ENCODE data around the gene P4HA2.

DNA sequence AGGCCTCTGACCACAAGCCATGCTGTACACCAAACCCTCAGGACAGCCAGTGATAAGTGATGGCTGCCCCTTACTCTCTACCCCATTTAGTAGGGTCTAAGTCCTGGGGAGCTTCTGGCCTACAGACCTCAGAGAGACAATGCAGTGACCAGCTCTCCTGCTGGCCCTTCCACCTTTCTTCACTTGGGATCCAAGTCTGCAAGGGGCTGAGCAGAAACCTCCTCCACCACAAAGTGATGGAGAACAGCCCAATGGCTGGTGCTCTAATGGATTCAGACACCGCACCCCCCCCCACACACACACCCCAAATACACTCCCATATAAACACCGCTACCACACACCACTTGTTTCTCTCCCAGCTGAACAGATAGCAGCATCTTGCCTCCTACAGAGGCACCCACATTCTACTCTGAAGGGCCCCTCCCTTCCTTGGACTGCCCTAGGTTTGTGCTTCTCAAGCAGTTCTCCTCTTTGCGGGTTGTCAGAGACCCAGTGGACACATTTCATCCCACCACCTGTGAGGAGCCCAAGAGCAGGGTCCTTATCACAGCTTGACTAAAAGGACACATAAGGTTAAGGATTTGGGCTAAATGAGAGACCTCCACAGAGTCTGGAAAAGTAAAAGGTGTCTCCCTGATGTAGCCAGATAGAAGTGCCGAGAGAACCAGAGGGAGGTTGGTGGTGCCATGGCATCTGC lies 28.6 kb upstream of the P4HA2 start:
- TF ChIP-seq, protein P1, sequence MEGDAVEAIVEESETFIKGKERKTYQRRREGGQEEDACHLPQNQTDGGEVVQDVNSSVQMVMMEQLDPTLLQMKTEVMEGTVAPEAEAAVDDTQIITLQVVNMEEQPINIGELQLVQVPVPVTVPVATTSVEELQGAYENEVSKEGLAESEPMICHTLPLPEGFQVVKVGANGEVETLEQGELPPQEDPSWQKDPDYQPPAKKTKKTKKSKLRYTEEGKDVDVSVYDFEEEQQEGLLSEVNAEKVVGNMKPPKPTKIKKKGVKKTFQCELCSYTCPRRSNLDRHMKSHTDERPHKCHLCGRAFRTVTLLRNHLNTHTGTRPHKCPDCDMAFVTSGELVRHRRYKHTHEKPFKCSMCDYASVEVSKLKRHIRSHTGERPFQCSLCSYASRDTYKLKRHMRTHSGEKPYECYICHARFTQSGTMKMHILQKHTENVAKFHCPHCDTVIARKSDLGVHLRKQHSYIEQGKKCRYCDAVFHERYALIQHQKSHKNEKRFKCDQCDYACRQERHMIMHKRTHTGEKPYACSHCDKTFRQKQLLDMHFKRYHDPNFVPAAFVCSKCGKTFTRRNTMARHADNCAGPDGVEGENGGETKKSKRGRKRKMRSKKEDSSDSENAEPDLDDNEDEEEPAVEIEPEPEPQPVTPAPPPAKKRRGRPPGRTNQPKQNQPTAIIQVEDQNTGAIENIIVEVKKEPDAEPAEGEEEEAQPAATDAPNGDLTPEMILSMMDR (IDR thresholded peaks at IDR 0.05; ENCODE audit: poor library complexity): no peak
- no peak for TF ChIP-seq EZH2 (IDR thresholded peaks at IDR 0.05; ENCODE audit: borderline replicate concordance)
